ENCODE measurements around the gene CRY2. TPM values are rescaled to one million over a fixed set of nuclear protein-coding genes. Genes with fewer than 3 reads are reported as not detected.

CRY2 gene
- total and polyA plus RNA-seq, 10 of the 15 experiments (the other 5 are each of a cell fraction or from before 2014, with no cell fraction given) = 1.2 to 14.7 (median 8.1) TPM

DNA sequence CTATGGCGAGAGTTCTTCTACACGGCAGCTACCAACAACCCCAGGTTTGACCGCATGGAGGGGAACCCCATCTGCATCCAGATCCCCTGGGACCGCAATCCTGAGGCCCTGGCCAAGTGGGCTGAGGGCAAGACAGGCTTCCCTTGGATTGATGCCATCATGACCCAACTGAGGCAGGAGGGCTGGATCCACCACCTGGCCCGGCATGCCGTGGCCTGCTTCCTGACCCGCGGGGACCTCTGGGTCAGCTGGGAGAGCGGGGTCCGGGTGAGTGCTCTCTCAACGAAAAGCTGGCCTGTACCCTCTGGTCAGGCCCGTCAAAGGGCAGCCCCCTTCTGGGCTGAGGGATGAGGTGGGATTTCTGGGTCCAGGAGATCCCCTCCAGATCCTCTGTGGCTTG is 22.3 kb downstream of the CRY2 start (continued):
- TF ChIP-seq, protein P1, sequence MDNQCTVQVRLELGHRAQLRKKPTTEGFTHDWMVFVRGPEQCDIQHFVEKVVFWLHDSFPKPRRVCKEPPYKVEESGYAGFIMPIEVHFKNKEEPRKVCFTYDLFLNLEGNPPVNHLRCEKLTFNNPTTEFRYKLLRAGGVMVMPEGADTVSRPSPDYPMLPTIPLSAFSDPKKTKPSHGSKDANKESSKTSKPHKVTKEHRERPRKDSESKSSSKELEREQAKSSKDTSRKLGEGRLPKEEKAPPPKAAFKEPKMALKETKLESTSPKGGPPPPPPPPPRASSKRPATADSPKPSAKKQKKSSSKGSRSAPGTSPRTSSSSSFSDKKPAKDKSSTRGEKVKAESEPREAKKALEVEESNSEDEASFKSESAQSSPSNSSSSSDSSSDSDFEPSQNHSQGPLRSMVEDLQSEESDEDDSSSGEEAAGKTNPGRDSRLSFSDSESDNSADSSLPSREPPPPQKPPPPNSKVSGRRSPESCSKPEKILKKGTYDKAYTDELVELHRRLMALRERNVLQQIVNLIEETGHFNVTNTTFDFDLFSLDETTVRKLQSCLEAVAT (IDR thresholded peaks at IDR 0.05) = no peak
- TF ChIP-seq CBFB (IDR thresholded peaks at IDR 0.05; ENCODE audit: low read depth) (no peak), KLF5 (IDR thresholded peaks at IDR 0.05; ENCODE audit: partially characterized antibody) (no peak), POU2F2 (IDR thresholded peaks at IDR 0.05; ENCODE audit: borderline replicate concordance, low read depth, low read length) (no peak), LARP7 (IDR thresholded peaks at IDR 0.05) (no peak), TAF1 (IDR thresholded peaks at IDR 0.05; ENCODE audit: borderline replicate concordance, low read depth, low read length) (no peak)
- TF ChIP-seq, protein P2, sequence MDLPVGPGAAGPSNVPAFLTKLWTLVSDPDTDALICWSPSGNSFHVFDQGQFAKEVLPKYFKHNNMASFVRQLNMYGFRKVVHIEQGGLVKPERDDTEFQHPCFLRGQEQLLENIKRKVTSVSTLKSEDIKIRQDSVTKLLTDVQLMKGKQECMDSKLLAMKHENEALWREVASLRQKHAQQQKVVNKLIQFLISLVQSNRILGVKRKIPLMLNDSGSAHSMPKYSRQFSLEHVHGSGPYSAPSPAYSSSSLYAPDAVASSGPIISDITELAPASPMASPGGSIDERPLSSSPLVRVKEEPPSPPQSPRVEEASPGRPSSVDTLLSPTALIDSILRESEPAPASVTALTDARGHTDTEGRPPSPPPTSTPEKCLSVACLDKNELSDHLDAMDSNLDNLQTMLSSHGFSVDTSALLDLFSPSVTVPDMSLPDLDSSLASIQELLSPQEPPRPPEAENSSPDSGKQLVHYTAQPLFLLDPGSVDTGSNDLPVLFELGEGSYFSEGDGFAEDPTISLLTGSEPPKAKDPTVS (IDR thresholded peaks at IDR 0.05; ENCODE audit: low read depth, low read length) = no peak
- TF ChIP-seq, protein P3, sequence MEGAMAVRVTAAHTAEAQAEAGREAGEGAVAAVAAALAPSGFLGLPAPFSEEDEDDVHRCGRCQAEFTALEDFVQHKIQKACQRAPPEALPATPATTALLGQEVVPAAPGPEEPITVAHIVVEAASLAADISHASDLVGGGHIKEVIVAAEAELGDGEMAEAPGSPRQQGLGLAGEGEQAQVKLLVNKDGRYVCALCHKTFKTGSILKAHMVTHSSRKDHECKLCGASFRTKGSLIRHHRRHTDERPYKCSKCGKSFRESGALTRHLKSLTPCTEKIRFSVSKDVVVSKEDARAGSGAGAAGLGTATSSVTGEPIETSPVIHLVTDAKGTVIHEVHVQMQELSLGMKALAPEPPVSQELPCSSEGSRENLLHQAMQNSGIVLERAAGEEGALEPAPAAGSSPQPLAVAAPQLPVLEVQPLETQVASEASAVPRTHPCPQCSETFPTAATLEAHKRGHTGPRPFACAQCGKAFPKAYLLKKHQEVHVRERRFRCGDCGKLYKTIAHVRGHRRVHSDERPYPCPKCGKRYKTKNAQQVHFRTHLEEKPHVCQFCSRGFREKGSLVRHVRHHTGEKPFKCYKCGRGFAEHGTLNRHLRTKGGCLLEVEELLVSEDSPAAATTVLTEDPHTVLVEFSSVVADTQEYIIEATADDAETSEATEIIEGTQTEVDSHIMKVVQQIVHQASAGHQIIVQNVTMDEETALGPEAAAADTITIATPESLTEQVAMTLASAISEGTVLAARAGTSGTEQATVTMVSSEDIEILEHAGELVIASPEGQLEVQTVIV (IDR thresholded peaks at IDR 0.05; ENCODE audit: borderline replicate concordance, partially characterized antibody) = no peak

Data from GM12878 (cell line).